ENCODE data around the gene RPIA.
"Not testable (repeated sequence)": the region's sequence is repeated elsewhere in the genome, so short reads cannot be mapped to it uniquely, and the experiment has no call there.

The RPIA gene

DNA sequence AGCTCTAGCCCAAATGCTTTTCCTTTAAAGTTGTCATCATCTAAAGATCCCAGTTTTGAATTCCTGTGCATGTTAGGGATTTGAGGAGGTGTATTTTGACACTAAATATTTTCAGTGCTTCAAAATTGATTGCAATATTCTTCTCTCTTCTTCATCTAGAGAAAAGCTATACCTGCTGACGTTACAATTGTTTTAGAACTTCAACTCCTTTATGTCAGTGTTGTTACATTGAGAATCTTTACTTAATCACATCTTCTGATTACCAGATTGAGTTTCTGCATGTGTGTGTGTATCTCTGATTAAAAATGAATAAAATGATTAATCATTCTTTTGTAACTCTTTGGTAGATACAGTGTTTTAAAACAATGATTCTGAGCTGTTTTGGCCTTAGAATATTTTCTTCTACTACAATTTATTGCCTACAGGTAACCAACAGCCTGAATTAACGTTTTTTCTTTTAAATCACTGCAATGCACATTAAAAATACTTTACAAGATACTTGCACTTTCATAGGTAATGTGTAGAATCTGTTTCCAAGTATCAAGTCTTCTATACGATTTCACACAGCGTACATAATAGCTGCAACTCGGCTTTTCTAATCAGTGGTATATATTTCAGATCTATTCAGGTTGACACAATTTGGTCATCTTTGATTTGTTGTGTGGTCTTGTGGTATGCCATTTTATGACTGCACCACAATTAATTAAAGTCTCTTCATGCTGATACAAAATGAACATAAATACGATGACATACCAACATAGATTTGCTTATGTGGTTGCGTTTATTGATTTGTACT lies 82.0 kb downstream of the RPIA start:
- not testable (repeated sequence) for DNase-seq (ENCODE audit: low read depth)

DNA sequence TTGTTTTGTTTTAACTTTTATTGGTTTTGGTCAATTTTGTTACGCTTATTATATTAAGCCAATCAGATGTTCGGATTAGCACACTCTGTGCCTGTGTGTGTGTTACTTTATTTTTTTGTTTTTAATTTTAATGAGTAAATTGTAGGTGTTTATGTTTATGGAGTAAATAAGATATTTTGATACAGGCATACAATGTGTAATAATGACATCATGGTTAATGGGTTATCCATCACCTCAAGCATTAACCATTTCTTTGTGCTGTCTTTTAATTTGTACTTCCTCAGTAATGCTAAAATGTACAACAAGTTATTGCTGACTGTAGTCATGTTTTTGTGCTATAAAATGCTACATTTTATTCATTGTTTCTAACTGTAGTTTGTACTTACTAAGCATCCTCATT lies 97.7 kb downstream of the RPIA start:
- not testable (repeated sequence) for DNase-seq (ENCODE audit: low read depth)

DNA sequence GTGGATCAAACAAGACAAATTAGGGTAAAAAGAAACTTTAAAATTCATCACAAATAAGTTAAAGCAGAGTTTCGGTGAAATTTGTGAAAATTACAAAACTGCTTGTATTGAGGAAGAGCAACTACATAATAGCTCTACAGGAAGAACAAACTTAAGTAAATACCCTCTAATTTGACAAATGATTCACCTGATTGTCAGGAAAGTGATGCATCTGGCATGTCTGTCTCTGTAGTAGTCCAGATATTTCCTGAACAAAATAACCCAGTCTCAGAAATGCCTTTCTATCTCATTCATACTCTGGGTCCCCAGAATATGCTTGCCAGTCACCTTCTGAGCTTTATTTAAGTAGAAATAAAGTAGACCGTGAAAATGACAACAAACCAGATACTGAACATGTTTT lies 104.5 kb downstream of the RPIA start:
- DNase-seq (ENCODE audit: low read depth), result not testable (repeated sequence)

DNA sequence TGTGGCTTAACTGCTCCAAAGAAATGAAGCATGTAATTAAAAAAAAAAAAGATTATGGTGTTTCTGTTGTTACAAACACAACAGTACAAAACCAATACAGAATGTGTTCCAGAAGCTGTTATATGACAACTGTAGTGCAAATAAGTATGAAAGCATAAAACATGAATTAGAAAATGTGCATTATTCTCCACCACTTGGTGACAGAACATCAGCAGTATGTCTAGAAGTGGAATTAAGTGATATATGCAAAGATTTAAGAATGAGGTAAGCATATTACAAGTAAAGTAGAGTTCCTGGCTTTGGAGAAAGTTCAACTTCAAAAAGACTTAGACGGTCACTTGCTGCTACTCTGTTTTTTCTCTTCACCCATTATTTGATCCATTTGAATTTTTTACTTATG lies 105.0 kb downstream of the RPIA start:
- DNase-seq (ENCODE audit: low read depth), result not testable (repeated sequence)

DNA sequence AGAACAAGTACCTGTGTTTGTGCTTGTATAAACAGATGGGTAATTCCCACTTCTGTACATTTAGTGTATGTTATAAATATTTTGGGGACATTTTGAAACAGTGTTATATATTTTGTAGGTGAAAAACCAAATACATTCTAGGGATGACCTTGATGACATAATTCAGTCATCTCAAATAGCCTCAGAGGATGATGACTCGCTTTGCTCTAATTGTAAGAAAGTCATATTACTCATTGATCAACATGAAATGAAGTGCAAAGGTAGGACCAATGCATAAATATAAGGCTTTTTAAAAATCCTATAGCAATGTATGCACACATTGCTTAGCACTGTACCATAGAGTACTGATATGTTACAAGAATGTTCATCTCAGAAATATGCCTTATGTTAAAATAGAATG lies 105.7 kb downstream of the RPIA start:
- not testable (repeated sequence) for DNase-seq (ENCODE audit: low read depth)
